ENCODE measurements around the gene PIAS4.

DNA sequence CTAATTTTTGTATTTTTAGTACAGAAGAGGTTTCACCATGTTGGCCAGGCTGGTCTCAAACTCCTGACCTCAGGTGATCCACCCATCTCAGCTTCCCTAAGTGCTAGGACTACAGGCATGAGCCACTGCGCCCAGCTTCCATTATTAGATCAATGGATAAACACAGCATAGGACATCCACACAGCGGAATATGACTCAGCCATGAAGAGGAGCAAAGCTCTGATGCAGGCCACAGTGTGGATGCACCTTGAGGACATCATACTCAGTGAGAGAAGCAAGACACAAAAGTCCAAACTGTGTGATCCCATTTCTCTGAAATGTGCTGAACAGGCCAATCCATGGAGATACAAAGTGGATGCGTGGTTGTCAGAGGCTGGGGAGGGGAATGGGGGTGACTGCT lies 64.1 kb downstream of the PIAS4 start:
- TF ChIP-seq YY1 (IDR thresholded peaks at IDR 0.05; ENCODE audit: insufficient read depth, insufficient read length): no peak
- TF ChIP-seq SUZ12 (IDR thresholded peaks at IDR 0.05; ENCODE audit: extremely low read depth, insufficient read depth, insufficient read length): no peak

Measured in NT2/D1 (cell line).